ENCODE results near the gene SBF2.

- TF ChIP-seq CTCF (conservative IDR thresholded peaks at IDR 0.05 in 1 of 2, IDR thresholded peaks at IDR 0.05 in 1 of 2; ENCODE audit: extremely low read depth in 1 of 2, insufficient read depth in 1 of 2, low read depth in 1 of 2, low read length in 2 of 2) (no peak), EZH2 (IDR thresholded peaks at IDR 0.05; ENCODE audit: borderline replicate concordance, low read length) (no peak)
Measured at GRCh38 chr11:9992306-9992705, 301.7 kb downstream of the SBF2 start.

All from mammary epithelial cell (primary cell).